Dendritic cell treated with granulocyte-macrophage colony-stimulating factor and Interleukin-4, amounts not matched to agents 40 ng/mL and 50 ng/mL, for 4 days (primary cell): Measurements from ENCODE around the gene OSBPL10.

Experiments
- H3K27ac Mint-ChIP-seq: one replicate; pipeline ENCODE4 v1.8.0; 2022; ENCODE audit warnings: mild to moderate bottlenecking, mixed read lengths
- H3K27me3 Mint-ChIP-seq: one replicate; pipeline ENCODE4 v1.8.0; 2022; ENCODE audit warnings: mild to moderate bottlenecking, mixed read lengths
- H3K36me3 Mint-ChIP-seq: one replicate; pipeline ENCODE4 v1.8.0; 2022; ENCODE audit warnings: low read depth, mixed read lengths
- H3K4me1 Mint-ChIP-seq: one replicate; pipeline ENCODE4 v1.8.0; 2022; ENCODE audit warnings: low read depth, mixed read lengths
- H3K4me3 Mint-ChIP-seq: one replicate; pipeline ENCODE4 v1.8.0; 2022; ENCODE audit warnings: mild to moderate bottlenecking, moderate library complexity, mixed read lengths
- H3K9me3 Mint-ChIP-seq: one replicate; pipeline ENCODE4 v1.8.0; 2022; ENCODE audit warnings: mixed read lengths
- intact Hi-C: fragments of 100-400 bp; cut with micrococcal nuclease; formaldehyde crosslinking; loops from one replicate; pipeline ENCODE4 v1.15.0; 2022

OSBPL10 gene

DNA sequence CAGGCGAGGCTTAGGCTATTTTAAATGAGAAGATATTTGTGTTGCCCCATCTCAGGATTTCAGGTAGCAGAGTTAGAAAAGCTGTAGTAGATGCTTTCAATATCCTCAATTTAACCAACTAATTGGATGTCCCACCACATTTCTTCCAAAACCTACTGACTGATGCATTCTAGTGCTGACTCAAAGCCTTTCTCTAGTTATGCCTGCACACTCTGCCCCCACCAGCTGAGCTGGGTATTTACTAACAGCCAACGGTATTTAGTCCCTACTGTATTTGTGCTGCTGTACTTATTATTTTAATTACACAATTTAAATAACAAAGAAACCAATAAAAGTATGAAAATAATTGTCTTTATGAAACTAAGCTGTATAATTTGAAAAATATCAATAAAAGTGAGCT lies 139.5 kb downstream of the OSBPL10 start:
- no peaks in the 10 kb centered on the region for H3K4me1 Mint-ChIP-seq
- no peak overlapping the region for H3K4me3 Mint-ChIP-seq
- H3K9me3 Mint-ChIP-seq = no peaks in the 10 kb centered on the region
- intact Hi-C loops = no loop called here
- no peaks in the 10 kb centered on the region for H3K27me3 Mint-ChIP-seq
- H3K27ac Mint-ChIP-seq = no peak overlapping the region
- H3K36me3 Mint-ChIP-seq = no peaks in the 10 kb centered on the region

DNA sequence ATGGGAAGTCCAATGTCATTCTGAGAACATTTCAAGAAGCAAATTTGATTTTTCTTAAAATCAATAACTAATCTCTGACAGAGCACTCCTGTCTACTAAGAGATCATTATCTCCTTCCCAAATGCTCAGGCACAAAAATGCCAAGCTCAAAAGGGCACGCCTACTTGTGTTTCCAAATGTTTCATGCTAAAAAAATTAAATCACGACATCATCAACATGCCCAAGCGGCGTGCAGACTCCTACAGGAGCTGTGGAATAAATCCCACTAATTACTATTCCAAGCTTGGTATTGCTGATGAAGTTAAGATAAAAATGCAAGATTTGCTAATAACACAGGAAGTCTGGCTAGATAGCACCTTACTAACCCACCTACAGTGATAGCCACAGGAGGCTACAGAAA lies 140.8 kb downstream of the OSBPL10 start:
- intact Hi-C loops = no loop called here
- no peak overlapping the region for H3K27ac Mint-ChIP-seq

DNA sequence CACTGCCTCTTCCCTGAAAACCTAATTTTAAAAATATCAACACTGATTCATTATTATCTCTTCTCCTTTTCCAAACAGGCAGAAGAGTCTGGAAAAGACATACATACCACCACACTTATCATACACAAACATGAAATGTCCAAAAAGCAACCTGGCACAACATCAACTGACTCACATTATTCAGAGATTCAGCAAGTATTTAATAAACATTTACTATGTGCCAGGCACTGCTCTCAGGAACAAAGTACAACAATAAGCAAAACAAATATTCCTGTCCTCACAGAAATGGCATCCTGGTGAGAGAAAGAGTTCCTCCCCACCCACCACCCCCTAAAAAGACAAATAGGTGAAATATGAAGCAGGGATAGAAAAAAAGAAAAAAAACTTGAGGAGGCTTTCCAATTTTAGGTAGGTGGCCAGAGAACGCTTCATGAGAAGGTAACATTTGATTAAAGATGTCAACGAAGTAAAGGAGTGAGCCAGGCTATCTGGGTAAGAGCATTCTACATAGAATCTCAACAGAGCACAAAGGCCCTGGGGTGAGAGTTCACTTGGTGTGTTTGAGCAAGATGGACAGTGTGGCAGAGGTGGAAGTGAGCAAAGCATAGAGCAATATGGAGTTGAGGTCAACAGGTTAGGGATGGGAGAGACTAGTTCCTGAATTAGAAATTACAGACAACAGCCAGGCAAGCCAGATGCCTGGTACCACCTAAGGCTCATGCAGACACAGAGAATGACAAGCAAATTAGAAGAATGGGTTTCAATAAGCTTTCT lies 141.7 kb downstream of the OSBPL10 start:
- no peaks in the 10 kb centered on the region for H3K9me3 Mint-ChIP-seq
- no peaks in the 10 kb centered on the region for H3K27me3 Mint-ChIP-seq
- no peak overlapping the region for H3K27ac Mint-ChIP-seq
- H3K4me1 Mint-ChIP-seq = no peaks in the 10 kb centered on the region
- H3K36me3 Mint-ChIP-seq = no peaks in the 10 kb centered on the region
- intact Hi-C loops = no loop called here
- no peak overlapping the region for H3K4me3 Mint-ChIP-seq

More for the DNA sequence above, 140.8 kb downstream of the OSBPL10 start:
- H3K9me3 Mint-ChIP-seq = no peaks in the 10 kb centered on the region
- H3K4me1 Mint-ChIP-seq = no peaks in the 10 kb centered on the region
- H3K27me3 Mint-ChIP-seq = no peaks in the 10 kb centered on the region
- H3K4me3 Mint-ChIP-seq = no peak overlapping the region
- no peaks in the 10 kb centered on the region for H3K36me3 Mint-ChIP-seq

DNA sequence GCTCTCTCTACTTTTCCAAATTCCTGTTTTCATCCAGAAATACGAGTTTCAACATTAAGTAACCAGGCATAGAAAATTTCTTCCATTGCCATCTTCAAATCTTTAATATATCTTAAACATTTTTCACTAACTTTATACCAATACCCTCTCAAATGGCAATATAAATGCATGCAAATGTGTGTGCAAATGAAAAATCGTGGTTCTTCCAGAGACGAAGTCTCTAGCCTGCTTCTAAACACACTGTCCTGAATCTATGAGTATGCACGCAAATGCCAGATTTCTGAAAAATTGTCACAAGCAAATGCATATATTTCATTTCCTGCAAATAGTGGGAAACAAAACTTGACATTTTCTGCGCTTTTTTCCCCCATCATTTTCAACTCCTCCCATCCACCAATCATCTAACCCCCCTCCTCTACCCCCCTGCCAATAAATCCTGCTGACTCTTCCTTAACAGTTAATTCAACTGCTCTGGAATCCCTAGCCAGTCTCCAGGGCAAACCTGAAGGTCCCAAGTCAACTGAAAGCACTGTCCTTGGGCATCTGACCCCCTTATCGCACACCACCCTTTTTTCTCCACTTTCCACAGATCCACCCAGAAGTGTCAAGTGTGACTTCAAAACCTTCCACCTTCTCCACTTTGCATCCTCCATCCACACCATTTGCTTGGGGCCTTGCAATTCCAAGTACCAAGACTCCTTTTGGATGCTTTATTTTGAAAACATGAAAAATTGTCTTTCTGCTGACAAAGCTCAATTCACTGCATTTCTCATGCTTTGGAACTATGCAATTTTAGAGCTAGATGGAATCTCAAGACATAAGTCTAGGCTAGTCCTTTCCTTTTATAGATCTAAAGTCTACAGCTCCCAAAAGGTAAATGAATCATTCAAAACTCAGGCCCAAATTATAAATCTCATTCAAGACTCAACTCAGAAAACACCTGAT lies 144.7 kb downstream of the OSBPL10 start:
- Mint-ChIP-seq H3K36me3 (no peaks in the 10 kb centered on the region), H3K4me3 (no peak overlapping the region), H3K27ac (no peak overlapping the region), H3K27me3 (no peaks in the 10 kb centered on the region), H3K9me3 (no peaks in the 10 kb centered on the region), H3K4me1 (no peaks in the 10 kb centered on the region)
- intact Hi-C loops = no loop called here

DNA sequence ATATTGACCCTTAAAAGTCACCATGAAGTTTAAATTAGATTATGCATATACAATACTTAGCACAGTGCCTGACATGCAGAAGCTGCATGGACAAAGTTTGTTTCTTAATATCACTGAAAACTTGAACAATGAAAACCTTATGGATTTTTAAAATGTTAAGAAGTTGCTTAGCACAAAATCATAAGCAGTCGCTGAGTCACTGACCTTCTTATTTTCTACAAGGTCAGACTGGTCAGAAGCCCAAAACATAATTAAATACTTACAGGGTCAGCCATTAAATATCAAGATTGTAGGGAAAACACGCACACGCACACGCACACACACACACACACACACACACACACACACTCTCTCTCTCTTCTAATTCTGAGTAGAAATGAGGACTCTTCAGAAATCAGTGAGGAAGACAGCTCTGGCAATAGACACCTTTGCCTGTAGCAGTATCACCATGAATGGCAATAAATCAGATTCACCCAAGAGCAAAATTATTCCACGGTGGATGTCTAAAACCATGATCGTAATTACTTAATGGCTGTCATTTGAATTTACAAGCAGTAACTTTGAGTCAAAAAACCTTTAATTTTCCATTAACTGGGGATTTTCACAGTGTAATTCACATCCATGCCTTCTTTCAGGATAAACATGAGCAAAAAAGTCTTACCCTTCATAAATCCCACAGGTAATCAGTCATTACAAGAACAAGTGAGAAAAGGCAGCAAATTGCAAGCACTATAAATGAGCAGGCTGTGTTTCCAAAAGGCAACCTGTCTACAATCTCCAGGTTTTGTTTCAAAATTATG lies 147.5 kb downstream of the OSBPL10 start:
- intact Hi-C loops = no loop called here
- no peaks in the 10 kb centered on the region for H3K27me3 Mint-ChIP-seq
- H3K4me1 Mint-ChIP-seq = no peaks in the 10 kb centered on the region
- H3K27ac Mint-ChIP-seq = no peak overlapping the region
- no peaks in the 10 kb centered on the region for H3K36me3 Mint-ChIP-seq
- H3K4me3 Mint-ChIP-seq = no peak overlapping the region
- H3K9me3 Mint-ChIP-seq = no peaks in the 10 kb centered on the region

DNA sequence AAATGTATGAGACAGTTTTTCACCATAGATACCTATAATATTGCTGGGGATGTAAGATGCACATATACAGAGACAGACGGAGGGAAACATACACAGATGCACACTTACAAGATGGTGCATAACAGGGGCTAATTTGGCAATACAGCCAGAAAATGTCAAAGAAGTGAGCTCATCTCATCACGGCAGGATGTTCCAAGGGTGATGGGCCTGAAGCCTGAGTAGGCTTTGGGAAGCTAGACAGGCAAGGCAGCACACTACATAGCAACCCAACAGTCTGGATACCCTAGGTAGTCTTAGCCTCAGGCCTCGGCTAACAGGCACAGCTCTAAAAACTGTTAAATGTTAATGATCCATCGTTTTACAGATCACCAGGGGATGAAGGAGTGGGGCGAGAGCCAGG lies 148.5 kb downstream of the OSBPL10 start:
- H3K4me3 Mint-ChIP-seq = no peak overlapping the region
- H3K4me1 Mint-ChIP-seq = no peaks in the 10 kb centered on the region
- intact Hi-C loops = no loop called here
- H3K9me3 Mint-ChIP-seq = no peaks in the 10 kb centered on the region
- no peaks in the 10 kb centered on the region for H3K27me3 Mint-ChIP-seq
- no peak overlapping the region for H3K27ac Mint-ChIP-seq
- no peaks in the 10 kb centered on the region for H3K36me3 Mint-ChIP-seq

DNA sequence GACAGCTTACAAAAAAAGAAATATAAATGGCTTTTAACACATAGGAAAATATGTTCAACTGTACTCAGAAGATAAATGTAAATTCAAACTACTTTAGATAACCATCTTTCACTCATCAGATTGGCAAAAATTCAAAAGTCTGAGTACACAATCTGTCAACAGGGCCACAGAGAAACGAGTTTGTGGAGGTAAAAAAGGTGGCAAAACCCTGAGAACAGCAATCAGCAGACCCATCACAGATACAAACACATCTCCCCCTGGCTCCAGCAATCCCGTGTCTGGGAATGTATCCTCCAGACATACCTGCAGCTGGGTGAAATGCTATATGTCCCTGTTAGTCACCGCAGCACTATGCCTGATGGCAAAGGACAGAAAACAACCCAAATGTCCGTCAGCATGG lies 149.5 kb downstream of the OSBPL10 start:
- H3K27me3 Mint-ChIP-seq = no peaks in the 10 kb centered on the region
- no peaks in the 10 kb centered on the region for H3K4me1 Mint-ChIP-seq
- H3K27ac Mint-ChIP-seq = no peak overlapping the region
- intact Hi-C loops = no loop called here
- H3K36me3 Mint-ChIP-seq = no peaks in the 10 kb centered on the region
- H3K9me3 Mint-ChIP-seq = no peaks in the 10 kb centered on the region
- no peak overlapping the region for H3K4me3 Mint-ChIP-seq

DNA sequence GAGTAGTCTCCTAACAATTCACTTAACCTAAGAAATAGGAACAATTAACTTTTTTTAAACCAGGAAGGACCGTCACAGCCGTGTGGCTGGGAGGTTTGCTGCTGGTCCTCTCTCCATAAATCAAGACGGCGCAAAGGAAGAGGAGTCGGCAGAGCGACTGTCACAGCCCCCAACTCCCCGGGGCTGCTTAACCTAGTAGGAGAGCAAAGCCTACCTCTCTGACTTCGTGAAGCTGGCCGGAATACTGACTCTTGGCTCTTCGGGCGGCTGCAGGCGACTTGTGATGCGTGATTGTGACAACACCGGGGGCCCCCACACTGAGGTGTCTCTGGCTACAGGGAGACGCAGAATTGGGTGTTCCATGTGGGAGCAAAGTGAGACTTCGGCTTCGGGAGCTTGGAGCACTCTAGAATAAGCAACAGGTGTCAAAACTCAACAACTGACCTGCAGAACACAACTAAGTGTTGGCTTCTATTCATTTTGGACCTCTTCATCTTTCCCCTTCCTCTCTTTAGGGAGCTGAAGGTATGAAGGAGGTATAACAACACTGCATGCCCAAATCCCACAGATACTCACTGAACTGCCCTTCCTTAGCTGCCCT lies 151.1 kb downstream of the OSBPL10 start:
- H3K4me3 Mint-ChIP-seq = no peak overlapping the region
- H3K36me3 Mint-ChIP-seq = no peaks in the 10 kb centered on the region
- no peaks in the 10 kb centered on the region for H3K27me3 Mint-ChIP-seq
- H3K9me3 Mint-ChIP-seq = no peaks in the 10 kb centered on the region
- no peaks in the 10 kb centered on the region for H3K4me1 Mint-ChIP-seq
- no peak overlapping the region for H3K27ac Mint-ChIP-seq
- intact Hi-C loops = no loop called here

DNA sequence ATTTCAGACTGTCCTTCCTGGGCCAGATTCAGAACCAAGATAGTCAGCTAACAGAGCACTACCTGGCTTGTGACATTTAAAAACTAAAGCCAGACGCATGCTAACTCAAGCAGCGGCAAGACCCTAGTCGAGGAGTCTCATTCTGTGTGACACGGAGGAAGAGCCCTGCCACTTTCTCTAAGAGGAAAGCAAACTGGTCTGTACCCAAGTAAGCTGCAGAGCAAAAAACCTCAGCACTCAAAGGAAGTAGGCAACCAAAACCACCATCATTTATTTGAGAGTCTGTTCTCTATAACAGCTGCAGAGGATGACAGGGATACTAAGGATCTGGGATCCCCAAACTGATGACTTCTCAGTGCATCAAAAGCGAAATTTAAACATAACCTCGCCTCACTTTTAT lies 152.1 kb downstream of the OSBPL10 start:
- H3K27ac Mint-ChIP-seq = no peak overlapping the region
- H3K4me3 Mint-ChIP-seq = no peak overlapping the region

DNA sequence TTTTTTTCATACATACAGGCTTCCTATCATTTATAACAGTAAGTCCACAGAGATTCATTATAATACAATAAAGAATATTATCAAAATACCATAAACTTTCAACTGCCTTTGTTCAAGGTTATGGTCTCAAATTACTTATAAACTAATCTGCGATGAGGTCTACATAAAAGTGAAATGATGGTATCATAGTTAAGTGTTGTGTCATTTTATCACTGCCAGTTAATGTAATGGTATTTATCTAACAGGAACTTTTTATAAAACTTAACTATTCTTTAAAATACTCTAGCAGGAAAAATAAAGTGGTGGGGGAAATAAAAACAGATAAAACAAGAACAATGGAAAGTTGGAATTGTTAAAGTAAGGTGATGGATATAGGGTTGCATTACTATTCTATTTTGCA lies 153.1 kb downstream of the OSBPL10 start:
- H3K4me1 Mint-ChIP-seq = no peaks in the 10 kb centered on the region
- H3K4me3 Mint-ChIP-seq = no peak overlapping the region
- no peak overlapping the region for H3K27ac Mint-ChIP-seq
- no peaks in the 10 kb centered on the region for H3K27me3 Mint-ChIP-seq
- no peaks in the 10 kb centered on the region for H3K9me3 Mint-ChIP-seq
- no peaks in the 10 kb centered on the region for H3K36me3 Mint-ChIP-seq
- intact Hi-C loops = no loop called here

More for the DNA sequence above, 152.1 kb downstream of the OSBPL10 start:
- H3K9me3 Mint-ChIP-seq = no peaks in the 10 kb centered on the region
- H3K36me3 Mint-ChIP-seq = no peaks in the 10 kb centered on the region
- H3K27me3 Mint-ChIP-seq = no peaks in the 10 kb centered on the region
- no peaks in the 10 kb centered on the region for H3K4me1 Mint-ChIP-seq
- intact Hi-C loops = no loop called here

DNA sequence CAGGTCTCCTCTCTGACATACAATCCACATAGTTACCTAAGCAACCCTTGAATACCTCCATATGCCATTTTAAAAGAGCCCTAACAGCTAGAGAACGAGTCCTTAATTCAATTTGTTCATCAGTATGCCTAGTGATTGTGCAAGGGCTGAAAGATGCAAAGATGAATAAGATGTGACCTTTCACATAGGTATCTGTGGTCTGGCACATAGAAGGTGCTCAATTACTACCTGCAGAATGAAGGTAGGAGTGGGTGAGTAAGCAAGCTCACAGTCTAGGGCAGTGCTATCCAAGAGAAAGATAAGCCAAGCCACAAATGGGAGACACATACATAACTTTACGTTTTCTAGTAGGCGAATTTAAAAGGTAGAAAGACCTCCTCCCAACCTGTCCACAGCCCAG lies 157.9 kb downstream of the OSBPL10 start:
- Mint-ChIP-seq H3K27ac (no peak overlapping the region), H3K9me3 (no peaks in the 10 kb centered on the region), H3K27me3 (no peaks in the 10 kb centered on the region), H3K4me1 (no peaks in the 10 kb centered on the region), H3K36me3 (no peaks in the 10 kb centered on the region), H3K4me3 (no peak overlapping the region)
- intact Hi-C loops = no loop called here

DNA sequence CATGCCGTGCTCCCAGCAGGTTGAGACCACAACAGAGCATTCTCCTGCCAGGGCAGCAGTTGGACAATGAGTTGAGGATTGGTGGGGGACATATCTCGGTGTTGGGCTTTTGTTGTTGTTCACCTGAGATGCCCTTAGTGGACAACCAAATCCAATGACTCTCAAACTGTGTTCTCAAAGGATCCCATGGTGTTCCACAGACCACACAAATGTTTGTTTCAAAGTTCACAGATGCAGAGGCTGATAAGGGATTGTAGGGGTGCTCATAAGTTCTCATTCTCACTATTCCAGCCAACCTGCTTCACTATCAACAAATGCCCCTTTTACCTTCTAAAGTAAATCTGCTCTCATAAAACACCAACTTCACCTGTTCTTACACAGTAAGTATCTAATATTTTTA lies 159.9 kb downstream of the OSBPL10 start:
- Mint-ChIP-seq H3K4me1 (no peaks in the 10 kb centered on the region), H3K9me3 (no peaks in the 10 kb centered on the region), H3K27ac (no peak overlapping the region), H3K4me3 (no peak overlapping the region), H3K27me3 (no peaks in the 10 kb centered on the region), H3K36me3 (no peaks in the 10 kb centered on the region)
- intact Hi-C loops = no loop called here

DNA sequence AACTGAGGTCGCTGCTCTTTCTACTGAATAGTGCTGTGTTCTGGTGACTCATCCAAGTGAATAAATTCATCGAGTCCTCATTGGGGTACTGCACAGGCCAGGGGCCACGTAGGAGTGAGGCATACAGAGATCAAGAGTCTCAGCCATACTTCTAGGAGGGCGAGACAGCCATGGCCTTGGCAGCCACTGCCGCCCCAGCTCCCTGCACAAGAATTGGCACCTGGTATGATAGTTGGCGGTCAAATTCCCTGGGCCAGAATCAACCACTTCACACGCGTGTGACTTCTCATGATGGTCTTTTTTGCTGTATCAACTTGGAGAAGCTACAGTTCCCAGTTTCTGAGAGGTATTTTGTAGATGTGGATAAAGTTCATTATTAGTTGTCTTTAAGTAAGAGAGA lies 161.6 kb downstream of the OSBPL10 start:
- no peaks in the 10 kb centered on the region for H3K36me3 Mint-ChIP-seq
- no peak overlapping the region for H3K27ac Mint-ChIP-seq
- H3K27me3 Mint-ChIP-seq = no peaks in the 10 kb centered on the region
- no peaks in the 10 kb centered on the region for H3K4me1 Mint-ChIP-seq
- intact Hi-C loops = no loop called here
- no peak overlapping the region for H3K4me3 Mint-ChIP-seq
- H3K9me3 Mint-ChIP-seq = no peaks in the 10 kb centered on the region
